AG04449 (cell line): ENCODE measurements around the gene PTPN14.

Experiments used
- CTCF ChIA-PET: fragments of 350-600 bp; formaldehyde crosslinking; extraction: SDS; loops from one replicate; lab custom pipeline; 2021; ENCODE audit warnings: antibody characterized with exemption; lab: Yijun Ruan, JAX
- POLR2A ChIA-PET: fragments of 400-600, 350-600 bp; formaldehyde crosslinking; extraction: SDS; loops from one replicate; lab custom pipeline; 2020; ENCODE audit warnings: antibody characterized with exemption, inconsistent platforms; lab: Yijun Ruan, JAX
- DNase-seq: peaks from one replicate; pipeline ENCODE4 v3.0.0-alpha.2; 2010; ENCODE audit warnings: low read depth, low spot score
- H3K4me3 ChIP-seq: 2 replicates; pipeline ENCODE4 v1.5.1; 2011; ENCODE audit warnings: low read depth, mild to moderate bottlenecking, control low read depth, low read length
- TF ChIP-seq, protein P1 (sequence below): IDR thresholded peaks from one replicate; pipeline ENCODE4 v1.5.1; 2011; ENCODE audit warnings: mild to moderate bottlenecking, moderate library complexity, low read length, control low read depth, inconsistent platforms; ENCODE audit not compliant: insufficient read depth; ENCODE audit errors: missing control alignments

The PTPN14 gene

DNA sequence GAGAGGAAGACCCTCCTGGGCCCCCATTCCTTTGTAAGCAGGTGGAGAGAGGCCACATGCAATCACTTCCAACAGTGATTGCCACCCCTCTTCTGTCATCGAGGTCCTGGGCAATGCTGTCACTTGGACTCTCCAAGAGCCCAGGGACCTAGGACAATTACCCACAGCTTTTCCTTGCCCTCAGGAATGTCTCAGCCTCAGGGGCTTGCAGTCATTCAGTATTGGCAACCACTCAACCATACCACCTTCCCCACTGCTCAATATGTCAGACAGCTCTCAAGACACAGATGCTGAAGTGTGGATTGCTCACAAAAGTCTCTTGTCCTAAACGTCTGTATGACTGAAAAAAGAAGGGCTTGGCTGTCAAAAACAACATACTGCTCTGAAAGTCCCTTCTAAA is 87.8 kb downstream of the PTPN14 start:
- CTCF ChIA-PET: interaction anchor here (1.2 kb wide), 1 partner anchor 122 kb away, joined by 3 read pairs; no protein-coding TSS in a partner anchor
- no peak overlapping the region for H3K4me3 ChIP-seq
- TF ChIP-seq, protein P1, sequence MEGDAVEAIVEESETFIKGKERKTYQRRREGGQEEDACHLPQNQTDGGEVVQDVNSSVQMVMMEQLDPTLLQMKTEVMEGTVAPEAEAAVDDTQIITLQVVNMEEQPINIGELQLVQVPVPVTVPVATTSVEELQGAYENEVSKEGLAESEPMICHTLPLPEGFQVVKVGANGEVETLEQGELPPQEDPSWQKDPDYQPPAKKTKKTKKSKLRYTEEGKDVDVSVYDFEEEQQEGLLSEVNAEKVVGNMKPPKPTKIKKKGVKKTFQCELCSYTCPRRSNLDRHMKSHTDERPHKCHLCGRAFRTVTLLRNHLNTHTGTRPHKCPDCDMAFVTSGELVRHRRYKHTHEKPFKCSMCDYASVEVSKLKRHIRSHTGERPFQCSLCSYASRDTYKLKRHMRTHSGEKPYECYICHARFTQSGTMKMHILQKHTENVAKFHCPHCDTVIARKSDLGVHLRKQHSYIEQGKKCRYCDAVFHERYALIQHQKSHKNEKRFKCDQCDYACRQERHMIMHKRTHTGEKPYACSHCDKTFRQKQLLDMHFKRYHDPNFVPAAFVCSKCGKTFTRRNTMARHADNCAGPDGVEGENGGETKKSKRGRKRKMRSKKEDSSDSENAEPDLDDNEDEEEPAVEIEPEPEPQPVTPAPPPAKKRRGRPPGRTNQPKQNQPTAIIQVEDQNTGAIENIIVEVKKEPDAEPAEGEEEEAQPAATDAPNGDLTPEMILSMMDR: no peak
- POLR2A ChIA-PET: no interaction called here
- no peak for DNase-seq

DNA sequence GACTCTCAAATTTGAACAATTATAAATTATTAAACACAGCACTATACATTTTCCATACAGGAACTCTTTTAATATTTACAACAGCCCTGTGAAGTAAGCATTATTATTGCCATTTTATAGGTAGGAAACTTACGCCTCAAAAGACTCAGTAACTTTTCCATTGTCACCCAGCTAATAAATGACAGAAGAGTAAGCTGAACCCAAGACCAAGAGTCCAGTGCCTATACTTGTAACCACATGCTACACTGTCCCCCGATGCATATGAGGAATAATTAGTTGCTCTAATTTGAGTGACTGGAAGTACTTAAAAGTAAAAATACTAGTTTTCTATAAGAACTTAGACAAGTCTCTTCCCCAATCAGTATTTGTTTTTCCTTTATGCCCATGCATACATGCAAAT is 88.5 kb downstream of the PTPN14 start:
- TF ChIP-seq, protein P1: no peak
- no peak for DNase-seq
- CTCF ChIA-PET: interaction anchor here (1.2 kb wide), 1 partner anchor 122 kb away, joined by 3 read pairs; no protein-coding TSS in a partner anchor
- H3K4me3 ChIP-seq: no peak overlapping the region
- POLR2A ChIA-PET: no interaction called here

DNA sequence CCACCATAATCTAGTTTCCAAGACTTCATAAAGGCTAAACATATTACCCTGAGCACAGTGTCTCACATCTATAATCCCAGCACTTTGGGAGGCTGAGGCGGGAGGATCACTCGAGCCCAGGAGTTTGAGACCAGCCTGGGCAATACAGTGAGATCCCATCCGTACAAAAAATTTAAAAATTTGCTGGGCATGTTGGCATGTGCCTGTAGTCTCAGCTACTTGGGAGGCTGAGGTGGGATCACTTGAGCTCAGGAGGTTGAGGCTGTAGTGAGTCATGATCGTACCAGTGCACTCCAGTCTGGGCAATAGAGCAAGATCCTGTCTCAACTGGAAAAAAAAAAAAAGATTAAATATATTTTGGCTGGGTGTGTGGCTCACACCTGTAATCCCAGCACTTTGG is 90.1 kb downstream of the PTPN14 start:
- ChIA-PET CTCF (interaction anchor here (0.9 kb wide), 1 partner anchor 107 kb away, joined by 3 read pairs; no protein-coding TSS in a partner anchor), POLR2A (no interaction called here)
- TF ChIP-seq, protein P1: no peak

DNA sequence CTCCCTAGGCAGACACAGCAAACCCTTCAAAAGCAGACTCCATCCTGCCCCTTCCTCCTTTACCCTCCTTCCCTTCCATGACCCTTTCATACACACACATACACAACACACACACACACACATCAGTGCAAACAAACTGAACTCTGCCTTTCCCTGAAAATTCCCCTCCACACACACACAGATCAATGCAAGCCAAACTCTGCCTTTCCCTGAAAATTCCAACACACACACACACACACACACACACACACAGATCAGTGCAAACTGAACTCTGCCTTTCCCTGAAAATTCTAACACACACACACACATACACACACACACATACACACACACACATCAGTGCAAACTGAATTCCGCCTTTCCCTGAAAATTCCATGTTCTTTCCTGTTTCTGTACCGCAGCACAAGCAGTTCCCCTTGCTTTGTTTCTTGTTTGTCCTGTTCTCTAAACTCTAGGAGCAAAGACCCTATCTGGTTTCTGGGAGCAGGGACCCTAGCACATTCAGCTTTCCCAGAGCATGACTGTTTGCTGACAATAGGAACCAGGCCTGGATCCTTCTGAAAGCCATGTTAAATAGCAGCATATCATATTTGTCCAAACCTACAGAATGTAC is 91.0 kb downstream of the PTPN14 start:
- H3K4me3 ChIP-seq: no peak overlapping the region
- ChIA-PET CTCF (interaction anchor here (1.8 kb wide), 1 partner anchor 13 kb away, joined by 5 read pairs; no protein-coding TSS in a partner anchor), POLR2A (no interaction called here)
- TF ChIP-seq, protein P1: no peak
- no peak for DNase-seq

More for the DNA sequence above, 90.1 kb downstream of the PTPN14 start:
- no peak for DNase-seq
- no peak overlapping the region for H3K4me3 ChIP-seq

DNA sequence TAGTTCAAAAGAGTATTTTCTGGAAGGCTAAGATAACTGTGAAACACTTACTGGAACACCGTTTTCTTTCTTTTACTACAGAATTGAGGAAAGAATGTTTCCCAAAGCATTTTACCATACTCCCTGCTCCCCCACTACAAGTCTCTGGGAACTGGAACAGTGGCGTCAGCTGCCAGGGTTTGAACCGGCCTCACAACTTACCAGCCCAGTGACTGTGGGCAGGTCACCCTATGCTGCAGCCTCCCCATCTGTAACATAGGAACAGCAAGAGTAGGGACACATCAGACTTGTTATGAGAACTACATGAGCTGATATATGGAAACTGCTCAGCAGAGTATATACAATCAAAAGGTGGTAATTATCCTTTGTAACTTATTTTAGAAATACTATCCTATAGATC is 91.5 kb downstream of the PTPN14 start:
- ChIA-PET POLR2A (no interaction called here), CTCF (interaction anchor here (1.8 kb wide), 1 partner anchor 13 kb away, joined by 5 read pairs; no protein-coding TSS in a partner anchor)
- TF ChIP-seq, protein P1: no peak
- no peak for DNase-seq
- no peak overlapping the region for H3K4me3 ChIP-seq

DNA sequence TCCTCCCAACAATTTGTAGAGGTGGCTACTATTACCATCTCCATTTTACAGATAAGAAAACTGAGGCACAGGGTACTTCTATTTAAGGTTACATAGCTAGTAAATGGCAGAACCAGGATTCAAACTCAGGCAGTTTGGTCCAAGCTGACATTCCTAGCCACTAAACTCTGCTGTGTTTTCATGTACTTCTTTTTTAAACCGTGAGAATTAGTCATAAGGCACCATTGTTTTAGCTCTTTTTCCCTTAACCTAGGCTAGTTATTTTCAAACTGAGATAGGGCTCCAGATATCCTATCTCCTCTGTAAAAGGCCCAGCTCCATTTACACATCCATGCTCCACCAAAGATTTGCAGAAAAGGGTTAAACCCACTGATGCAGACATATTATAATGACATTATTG is 92.9 kb downstream of the PTPN14 start:
- ChIA-PET POLR2A (no interaction called here), CTCF (interaction anchor here (0.8 to 1.8 kb wide), 5 partner anchors 12 to 125 kb away, joined by 3 to 7 read pairs (median 3); no protein-coding TSS in a partner anchor)
- TF ChIP-seq, protein P1: no peak
- no peak overlapping the region for H3K4me3 ChIP-seq
- DNase-seq: no peak
